TTC549 (cell line): ENCODE data around the gene SNX11.

Experiments
- FAIRE-seq: peaks from 2 replicates; lab custom pipeline; 2012; peaks lifted over from hg19 to GRCh38; lab: Jason Lieb, UNC

SNX11 gene

GRCh38 chr17:48132385-48132784, 24.8 kb downstream of the SNX11 start:
- FAIRE-seq: no peak

DNA sequence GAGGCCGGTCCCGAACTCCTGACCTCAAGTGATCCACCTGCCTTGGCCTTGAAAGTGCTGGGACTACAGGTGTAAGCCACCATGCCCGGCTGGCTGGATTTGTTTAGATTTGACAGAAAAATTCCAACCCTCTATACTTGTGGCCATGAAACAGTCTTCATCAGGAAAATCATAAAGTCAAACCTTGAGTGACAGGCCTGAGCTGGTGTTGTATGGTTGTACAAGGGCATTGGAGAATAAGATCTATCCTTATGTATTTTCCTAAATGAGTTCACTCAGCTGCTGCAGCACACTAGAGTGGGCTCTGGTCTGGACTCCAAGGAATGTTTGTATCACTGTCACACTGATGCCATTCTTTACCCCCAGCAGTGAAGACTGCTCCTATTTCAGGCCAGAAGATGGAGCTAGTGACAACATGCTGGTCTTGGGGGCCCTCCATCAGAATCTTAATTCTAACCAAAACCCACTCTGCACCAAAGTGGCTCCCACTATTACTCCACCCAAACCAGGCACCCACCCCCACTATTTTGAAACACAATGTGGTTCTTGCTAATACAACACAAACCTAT, 27.4 kb downstream of the SNX11 start:
- no peak for FAIRE-seq

- FAIRE-seq: no peak
These were observed 30.1 kb downstream of the SNX11 start for GRCh38 chr17:48137656-48138055.

- no peak for FAIRE-seq
These were observed 32.4 kb downstream of the SNX11 start for GRCh38 chr17:48139944-48140343.

DNA sequence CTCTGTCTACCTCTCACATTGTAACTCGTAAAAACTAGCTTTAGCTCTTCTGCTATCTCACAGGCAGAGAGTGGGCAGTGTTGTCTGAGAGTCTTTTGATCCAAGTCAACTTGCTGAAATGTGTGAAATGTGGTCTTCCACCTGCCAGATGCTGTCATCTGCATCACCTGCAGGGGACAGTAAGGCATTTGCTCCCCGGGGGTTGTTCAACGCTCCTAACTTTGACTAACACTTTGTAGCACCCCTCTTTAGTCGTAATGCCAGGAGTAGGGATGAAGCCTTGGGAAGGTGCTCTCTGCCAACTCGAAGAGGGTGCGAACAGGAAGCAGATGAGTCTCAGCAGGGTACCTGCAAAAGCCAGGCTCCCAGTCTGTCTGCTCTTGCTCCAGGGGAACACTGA, 36.1 kb downstream of the SNX11 start:
- FAIRE-seq: no peak

GRCh38 chr17:48144231-48144630, 36.7 kb downstream of the SNX11 start:
- FAIRE-seq: no peak

DNA sequence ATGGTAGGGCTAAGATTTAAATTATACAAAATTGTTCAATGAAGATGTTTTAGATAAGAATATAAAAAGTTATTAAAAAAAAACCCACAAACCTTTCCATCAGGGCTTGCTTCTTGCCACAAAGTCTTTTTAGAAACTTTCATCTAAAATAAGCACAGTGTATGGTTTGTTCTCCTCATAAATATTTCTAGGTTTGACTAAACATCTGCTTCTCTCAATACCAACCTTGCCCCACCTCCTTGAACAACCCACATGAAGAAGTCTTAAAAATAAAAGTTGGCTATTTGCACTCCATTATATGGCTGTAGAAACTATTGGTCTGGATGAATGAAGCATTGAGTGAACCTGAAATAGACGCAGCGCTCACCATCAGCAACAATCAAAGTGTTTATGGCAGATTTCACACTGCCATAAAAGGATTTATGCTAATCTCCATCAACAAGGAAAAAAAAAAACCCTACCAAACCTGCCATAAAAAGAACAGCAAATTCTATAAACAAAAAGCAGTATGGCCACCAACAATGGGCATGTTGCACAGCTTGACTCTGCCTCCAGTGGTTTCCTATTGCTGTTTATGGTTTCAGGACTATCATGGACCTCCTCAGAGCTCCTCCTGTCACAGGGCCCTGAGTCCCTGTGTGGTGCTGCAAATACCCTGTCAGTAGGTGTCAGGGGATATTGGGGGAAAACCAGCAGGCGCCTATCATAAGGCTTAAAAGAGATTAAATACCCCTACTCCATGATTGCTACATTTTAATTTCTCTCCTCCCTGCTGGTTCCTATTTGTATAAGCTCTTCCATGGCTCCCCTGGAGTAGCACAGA, 37.6 kb downstream of the SNX11 start:
- FAIRE-seq: no peak

- no peak for FAIRE-seq
These were observed 40.6 kb downstream of the SNX11 start for GRCh38 chr17:48148029-48148770.

DNA sequence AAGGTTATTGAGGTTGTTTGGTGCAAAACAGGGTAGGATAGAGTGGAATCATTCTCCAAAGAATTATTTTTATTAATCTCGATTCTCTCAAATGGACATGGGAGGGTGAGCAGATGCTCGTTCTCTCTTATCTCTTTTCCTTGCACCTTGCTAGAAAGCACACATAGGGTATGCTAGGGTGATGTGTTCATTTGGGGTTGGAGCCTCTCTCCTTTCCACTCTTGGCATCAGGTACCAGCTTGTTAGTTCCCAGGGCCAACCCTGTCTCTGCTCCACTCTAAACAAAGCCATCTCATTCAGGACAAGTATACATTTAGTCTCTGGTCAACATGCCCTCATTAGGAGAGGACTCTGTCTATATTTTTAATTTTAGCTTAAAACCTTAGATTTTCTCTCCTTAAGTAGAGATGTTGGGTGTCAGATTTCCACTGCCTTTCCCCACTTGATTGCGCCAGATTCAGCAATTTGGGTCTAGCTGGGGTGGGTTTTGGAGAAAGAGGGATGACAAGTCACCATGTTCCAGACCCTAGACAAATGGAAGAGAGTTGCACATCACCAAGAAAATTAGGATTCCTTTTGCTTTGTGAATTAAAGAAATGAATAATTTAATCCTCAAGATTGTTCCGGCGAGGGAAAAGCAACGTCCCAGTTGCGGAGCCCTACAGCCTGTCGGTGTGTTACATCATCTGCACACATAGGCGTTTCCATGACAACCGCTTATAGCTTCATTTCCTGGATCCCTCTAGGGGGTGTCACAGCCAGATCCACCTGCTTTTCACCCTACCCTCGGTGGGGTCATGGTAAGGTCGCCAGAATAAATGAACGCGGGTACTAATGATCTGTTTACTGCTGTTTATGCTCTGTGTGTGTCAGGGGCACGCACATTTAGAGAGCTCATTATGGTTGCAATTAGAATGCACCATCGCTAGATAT, 41.6 kb downstream of the SNX11 start:
- FAIRE-seq: no peak

DNA sequence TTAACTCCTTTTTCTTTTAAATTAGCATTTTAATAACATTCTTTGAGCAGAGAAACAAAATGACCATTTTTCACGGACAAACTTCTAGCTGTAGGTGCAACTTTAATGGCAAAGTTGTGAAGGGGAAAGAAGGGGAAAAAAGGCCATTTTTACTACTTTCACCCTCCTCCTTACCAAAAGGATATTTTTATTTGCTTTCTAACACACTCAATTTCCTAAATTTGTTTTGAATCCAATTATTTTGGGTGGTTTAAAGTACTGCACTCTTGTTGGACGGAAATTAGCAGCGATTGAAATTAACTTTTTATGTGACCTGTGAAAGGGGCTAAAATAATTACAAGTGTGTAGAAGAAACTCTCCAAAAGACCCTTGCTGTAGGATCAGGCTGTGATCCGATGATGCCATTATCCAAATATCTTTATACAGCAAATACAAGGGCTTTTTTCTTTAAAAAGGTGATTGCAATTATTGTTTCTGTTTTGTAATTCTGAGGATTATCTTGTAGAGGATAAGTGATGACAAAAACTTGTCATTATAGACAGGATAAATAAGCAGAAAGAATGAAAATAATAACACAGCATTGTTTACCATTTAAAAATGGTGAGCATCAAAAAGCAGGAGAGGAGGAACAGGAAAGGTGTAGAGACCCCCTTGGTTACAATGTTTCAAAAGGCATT, 42.4 kb downstream of the SNX11 start:
- FAIRE-seq: no peak

GRCh38 chr17:48150597-48151001, 43.0 kb downstream of the SNX11 start:
- FAIRE-seq: no peak

GRCh38 chr17:48151220-48151619, 43.7 kb downstream of the SNX11 start:
- no peak for FAIRE-seq

DNA sequence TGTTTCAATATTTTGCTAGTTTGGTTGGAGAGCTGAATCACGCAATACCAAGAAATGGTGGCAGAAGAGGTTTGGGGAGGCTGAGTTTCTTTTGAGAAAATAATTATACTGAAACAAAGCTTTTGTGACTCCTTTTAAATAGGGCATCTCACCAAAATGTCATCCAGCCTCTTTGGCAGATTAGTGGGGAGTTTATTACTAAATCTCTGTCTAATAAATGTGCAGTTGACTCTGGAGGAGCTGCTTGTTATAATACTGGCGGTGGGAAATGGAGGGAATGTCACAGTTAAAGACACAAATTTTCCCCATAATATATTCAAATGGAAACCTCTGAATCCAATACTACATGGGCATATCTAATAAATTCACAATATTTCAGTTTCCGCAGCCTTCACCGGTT, 44.7 kb downstream of the SNX11 start:
- no peak for FAIRE-seq

- FAIRE-seq: peak; percentile 86
These were observed 46.3 kb downstream of the SNX11 start for GRCh38 chr17:48153691-48154358.

DNA sequence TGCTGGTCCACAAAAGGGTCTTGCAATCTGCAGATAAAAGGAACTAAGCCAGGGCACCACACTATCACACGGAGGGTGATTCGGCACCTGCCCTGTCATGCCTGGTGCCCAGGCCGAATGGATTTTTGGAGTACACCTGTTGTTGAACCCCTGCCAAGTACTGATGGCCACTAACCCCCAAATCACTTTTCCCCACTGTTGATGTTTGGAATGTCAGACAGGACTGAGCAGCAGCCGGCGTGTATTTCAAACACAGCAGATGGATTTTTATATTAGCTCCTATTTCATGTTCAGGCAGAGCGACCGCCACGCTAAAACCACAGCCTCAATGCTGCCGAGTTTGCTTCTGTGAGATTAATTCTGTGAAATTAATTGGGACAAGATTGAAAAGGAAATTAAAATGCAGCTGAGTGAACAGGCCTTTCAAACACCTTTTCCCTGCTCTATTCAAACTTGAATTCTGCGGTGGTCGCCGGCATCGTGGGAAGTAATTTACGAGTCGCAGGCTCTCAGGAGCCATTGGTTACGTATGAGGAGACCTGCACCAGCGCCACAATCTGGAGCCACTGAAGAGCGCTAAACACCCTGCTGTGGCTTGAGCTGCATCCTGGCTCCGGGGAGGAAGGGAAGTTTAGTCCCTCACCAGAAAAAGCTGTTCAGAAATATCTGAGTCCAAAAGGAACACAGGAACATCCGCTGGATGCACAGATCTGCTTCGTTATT, 48.5 kb downstream of the SNX11 start:
- no peak for FAIRE-seq

GRCh38 chr17:48159232-48159631, 51.7 kb downstream of the SNX11 start:
- no peak for FAIRE-seq

DNA sequence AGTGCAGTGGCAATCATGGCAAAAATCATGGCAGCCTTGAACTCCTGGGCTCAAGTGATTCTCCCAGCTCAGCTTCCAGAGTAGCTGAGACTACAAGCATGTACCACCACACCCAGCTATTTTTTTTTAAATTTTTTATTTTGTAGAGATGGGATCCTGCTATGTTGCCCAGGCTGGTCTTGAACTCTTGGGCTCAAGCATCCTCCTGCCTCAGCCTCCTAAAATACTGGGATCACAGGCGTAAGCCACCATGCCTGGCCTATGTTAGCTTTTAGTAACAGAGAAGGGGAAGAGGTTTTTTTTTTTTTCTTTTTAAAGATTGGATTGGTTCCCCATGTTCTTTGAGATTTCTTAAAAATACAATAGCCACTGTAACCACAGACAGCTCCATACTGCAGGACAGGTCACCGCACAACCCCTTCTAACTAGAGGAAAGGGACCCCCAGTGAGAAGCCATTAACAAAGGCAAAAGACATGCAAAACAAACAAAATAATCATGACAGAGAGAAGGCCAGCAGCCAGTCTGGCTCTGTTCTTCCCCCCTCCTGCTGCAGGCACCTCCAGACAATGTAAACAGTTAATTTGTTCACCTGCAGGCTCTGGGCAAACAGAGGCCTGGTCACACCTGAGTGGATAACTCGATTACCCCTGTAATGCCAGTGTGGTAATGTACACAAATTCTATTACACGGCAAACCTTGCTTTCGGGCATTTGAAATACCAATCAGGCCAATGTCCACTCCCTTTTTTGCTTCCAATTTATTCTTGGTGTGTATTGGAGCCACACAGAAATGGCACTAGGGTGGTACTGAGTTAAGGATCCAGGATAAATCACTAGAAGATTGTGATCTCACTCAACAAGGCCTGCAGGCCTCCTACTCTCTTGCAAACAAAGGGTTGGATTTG, 52.9 kb downstream of the SNX11 start:
- FAIRE-seq: no peak

- no peak for FAIRE-seq
These were observed 53.8 kb downstream of the SNX11 start for GRCh38 chr17:48161127-48161905.
